GM18520 (cell line): ENCODE measurements around the gene RTEL1.
"Not testable (repeated sequence)": the region's sequence is repeated elsewhere in the genome, so short reads cannot be mapped to it uniquely, and the experiment has no call there.

Source experiments
- ATAC-seq: cut with Tn5 transposase; IDR thresholded peaks from one replicate; pipeline ENCODE4 v1.9.1; 2021; ENCODE audit not compliant: unreplicated experiment

Gene RTEL1

GRCh38 chr20:63657937-63658748 lies at the start of gene RTEL1:
TSS of gene RTEL1 (plus strand) at chr20:63658312. CDS start at chr20:63659403, 1,091 bp downstream.
- peak; percentile 86 for ATAC-seq

- no peak for ATAC-seq
Measured at GRCh38 chr20:63610581-63611435, 47.3 kb upstream of the RTEL1 start.

- no peak for ATAC-seq
Measured at GRCh38 chr20:63611646-63612045, 46.5 kb upstream of the RTEL1 start.

GRCh38 chr20:63612276-63612931 lies 45.7 kb upstream of the RTEL1 start:
- ATAC-seq: no peak

- ATAC-seq: not testable (repeated sequence)
Measured at GRCh38 chr20:63613863-63614594, 44.1 kb upstream of the RTEL1 start.

- no peak for ATAC-seq
Measured at GRCh38 chr20:63617092-63617875, 40.8 kb upstream of the RTEL1 start.

GRCh38 chr20:63617876-63618265 lies 40.2 kb upstream of the RTEL1 start:
- ATAC-seq: no peak

GRCh38 chr20:63618291-63618980 lies 39.7 kb upstream of the RTEL1 start:
- no peak for ATAC-seq

- no peak for ATAC-seq
Measured at GRCh38 chr20:63619086-63619485, 39.0 kb upstream of the RTEL1 start.

GRCh38 chr20:63619505-63619904 lies 38.6 kb upstream of the RTEL1 start:
- ATAC-seq: no peak

GRCh38 chr20:63620991-63621390 lies 37.1 kb upstream of the RTEL1 start:
- no peak for ATAC-seq

- no peak for ATAC-seq
Measured at GRCh38 chr20:63622096-63622495, 36.0 kb upstream of the RTEL1 start.

- ATAC-seq: no peak
Measured at GRCh38 chr20:63622732-63623131, 35.4 kb upstream of the RTEL1 start.

GRCh38 chr20:63624486-63624885 lies 33.6 kb upstream of the RTEL1 start:
- no peak for ATAC-seq

GRCh38 chr20:63625771-63626423 lies 32.2 kb upstream of the RTEL1 start:
- no peak for ATAC-seq

- ATAC-seq: peak; percentile 26
Measured at GRCh38 chr20:63626424-63627128, 31.5 kb upstream of the RTEL1 start, which contains the start of gene GMEB2. TSS of gene GMEB2 (minus strand) at chr20:63627101. CDS start at chr20:63619397, 7,704 bp downstream.

- ATAC-seq: peak; percentile 73
Measured at GRCh38 chr20:63627129-63627750, 30.9 kb upstream of the RTEL1 start.
